Testis (tissue), 2 donors: ENCODE measurements around the gene LALBA.

ENCODE experiments used
- POLR2A ChIP-seq: fragments of 450-650 bp; IDR thresholded peaks from one replicate; pipeline ENCODE4 v1.6.1; 2017; ENCODE audit warnings: antibody characterized with exemption, mild to moderate bottlenecking, moderate library complexity
- TF ChIP-seq, protein P1 (sequence below), 3 experiments: fragments of 450-650 bp in 2 of 3; fragments of 200-600 bp in 1 of 3; sonication (generic) in 1 of 3; IDR thresholded peaks; one replicate each; pipeline ENCODE4 v1.5.1; 2016 to 2019; ENCODE audit warnings: antibody characterized with exemption in 3 of 3, mild to moderate bottlenecking in 2 of 3, moderate library complexity in 1 of 3

DNA sequence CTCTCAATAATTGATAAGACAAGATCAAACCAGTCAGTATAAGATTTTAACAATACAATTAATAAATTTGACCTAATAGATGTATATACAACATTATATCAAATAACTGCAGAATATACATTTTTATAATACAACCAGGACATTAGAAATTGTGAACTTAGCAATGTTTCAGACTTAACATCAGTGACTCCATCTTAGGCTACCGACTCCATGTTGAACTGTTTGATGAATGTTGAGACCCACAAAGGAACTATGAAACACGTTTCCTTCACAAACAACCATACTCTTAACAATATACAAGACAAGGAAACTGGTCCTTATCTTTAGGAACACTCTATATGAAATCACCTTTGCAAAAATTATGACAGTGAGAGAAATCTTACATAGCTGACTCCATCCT lies 13.9 kb upstream of the LALBA start:
- TF ChIP-seq, protein P1, sequence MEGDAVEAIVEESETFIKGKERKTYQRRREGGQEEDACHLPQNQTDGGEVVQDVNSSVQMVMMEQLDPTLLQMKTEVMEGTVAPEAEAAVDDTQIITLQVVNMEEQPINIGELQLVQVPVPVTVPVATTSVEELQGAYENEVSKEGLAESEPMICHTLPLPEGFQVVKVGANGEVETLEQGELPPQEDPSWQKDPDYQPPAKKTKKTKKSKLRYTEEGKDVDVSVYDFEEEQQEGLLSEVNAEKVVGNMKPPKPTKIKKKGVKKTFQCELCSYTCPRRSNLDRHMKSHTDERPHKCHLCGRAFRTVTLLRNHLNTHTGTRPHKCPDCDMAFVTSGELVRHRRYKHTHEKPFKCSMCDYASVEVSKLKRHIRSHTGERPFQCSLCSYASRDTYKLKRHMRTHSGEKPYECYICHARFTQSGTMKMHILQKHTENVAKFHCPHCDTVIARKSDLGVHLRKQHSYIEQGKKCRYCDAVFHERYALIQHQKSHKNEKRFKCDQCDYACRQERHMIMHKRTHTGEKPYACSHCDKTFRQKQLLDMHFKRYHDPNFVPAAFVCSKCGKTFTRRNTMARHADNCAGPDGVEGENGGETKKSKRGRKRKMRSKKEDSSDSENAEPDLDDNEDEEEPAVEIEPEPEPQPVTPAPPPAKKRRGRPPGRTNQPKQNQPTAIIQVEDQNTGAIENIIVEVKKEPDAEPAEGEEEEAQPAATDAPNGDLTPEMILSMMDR (IDR thresholded peaks at IDR 0.05): no peak
- no peak for TF ChIP-seq POLR2A
